Gastrocnemius medialis (tissue), 4 donors: ENCODE measurements around the gene RHAG.

ENCODE experiments used
- CTCF ChIP-seq, 5 experiments: fragments of 450-650 bp in 3 of 5; fragments of 200-600 bp in 2 of 5; sonication (generic) in 2 of 5; IDR thresholded peaks in 4 of 5; conservative IDR thresholded peaks in 1 of 5; 1 replicate in 4 of 5; 2 replicates in 1 of 5; pipeline ENCODE4 v1.5.1; 2016 to 2019; ENCODE audit warnings: antibody characterized with exemption in 5 of 5, mild to moderate bottlenecking in 3 of 5, moderate library complexity in 3 of 5
- POLR2A ChIP-seq, 2 donors: fragments of 450-650 bp; IDR thresholded peaks; one replicate each; pipeline ENCODE4 v1.6.1; 2017; ENCODE audit warnings: antibody characterized with exemption in 2 of 2, mild to moderate bottlenecking in 2 of 2, moderate library complexity in 2 of 2

GRCh38 chr6:49664817-49665216 is 28.2 kb upstream of the RHAG start:
- TF ChIP-seq CTCF (IDR thresholded peaks at IDR 0.05 in 4 of 5, conservative IDR thresholded peaks at IDR 0.05 in 1 of 5) (no peak), POLR2A (IDR thresholded peaks at IDR 0.05) (no peak)
